HL-60 (cell line): ENCODE measurements around the gene TCF19.
"Not testable (repeated sequence)": the region's sequence is repeated elsewhere in the genome, so short reads cannot be mapped to it uniquely, and the experiment has no call there.

Source experiments
- POLR2AphosphoS5 ChIP-seq: IDR thresholded peaks from 2 replicates; pipeline ENCODE4 v1.6.1; 2012; ENCODE audit warnings: low read depth
- TF ChIP-seq, protein P1 (sequence below): IDR thresholded peaks from one replicate; pipeline ENCODE4 v1.5.1; 2011; ENCODE audit warnings: low read length, control low read depth, inconsistent platforms; ENCODE audit not compliant: insufficient read depth
- TF ChIP-seq, protein P2 (sequence below): IDR thresholded peaks from 2 replicates; pipeline ENCODE4 v1.6.1; 2012; ENCODE audit warnings: low read depth; ENCODE audit not compliant: insufficient replicate concordance

DNA sequence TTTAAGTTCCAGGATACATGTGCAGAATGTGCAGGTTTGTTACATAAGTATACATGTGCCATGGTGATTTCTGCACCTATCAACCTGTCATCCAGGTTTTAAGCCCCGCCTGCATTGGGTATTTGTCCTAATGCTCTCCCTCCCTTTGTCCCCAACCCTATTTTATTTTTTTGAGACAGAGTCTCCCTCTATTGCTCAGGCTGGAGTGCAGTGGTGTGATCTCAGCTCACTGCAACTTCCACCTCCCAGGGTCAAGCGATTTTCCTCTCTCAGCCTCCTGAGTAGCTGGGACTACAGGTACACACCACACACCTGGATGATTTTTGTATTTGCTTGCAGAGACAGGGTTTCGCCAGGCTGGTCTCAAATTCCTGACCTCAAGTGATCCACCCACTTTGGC is 30.8 kb downstream of the TCF19 start:
- TF ChIP-seq, protein P1, sequence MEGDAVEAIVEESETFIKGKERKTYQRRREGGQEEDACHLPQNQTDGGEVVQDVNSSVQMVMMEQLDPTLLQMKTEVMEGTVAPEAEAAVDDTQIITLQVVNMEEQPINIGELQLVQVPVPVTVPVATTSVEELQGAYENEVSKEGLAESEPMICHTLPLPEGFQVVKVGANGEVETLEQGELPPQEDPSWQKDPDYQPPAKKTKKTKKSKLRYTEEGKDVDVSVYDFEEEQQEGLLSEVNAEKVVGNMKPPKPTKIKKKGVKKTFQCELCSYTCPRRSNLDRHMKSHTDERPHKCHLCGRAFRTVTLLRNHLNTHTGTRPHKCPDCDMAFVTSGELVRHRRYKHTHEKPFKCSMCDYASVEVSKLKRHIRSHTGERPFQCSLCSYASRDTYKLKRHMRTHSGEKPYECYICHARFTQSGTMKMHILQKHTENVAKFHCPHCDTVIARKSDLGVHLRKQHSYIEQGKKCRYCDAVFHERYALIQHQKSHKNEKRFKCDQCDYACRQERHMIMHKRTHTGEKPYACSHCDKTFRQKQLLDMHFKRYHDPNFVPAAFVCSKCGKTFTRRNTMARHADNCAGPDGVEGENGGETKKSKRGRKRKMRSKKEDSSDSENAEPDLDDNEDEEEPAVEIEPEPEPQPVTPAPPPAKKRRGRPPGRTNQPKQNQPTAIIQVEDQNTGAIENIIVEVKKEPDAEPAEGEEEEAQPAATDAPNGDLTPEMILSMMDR = not testable (repeated sequence)
- not testable (repeated sequence) for TF ChIP-seq POLR2AphosphoS5
- TF ChIP-seq, protein P2, sequence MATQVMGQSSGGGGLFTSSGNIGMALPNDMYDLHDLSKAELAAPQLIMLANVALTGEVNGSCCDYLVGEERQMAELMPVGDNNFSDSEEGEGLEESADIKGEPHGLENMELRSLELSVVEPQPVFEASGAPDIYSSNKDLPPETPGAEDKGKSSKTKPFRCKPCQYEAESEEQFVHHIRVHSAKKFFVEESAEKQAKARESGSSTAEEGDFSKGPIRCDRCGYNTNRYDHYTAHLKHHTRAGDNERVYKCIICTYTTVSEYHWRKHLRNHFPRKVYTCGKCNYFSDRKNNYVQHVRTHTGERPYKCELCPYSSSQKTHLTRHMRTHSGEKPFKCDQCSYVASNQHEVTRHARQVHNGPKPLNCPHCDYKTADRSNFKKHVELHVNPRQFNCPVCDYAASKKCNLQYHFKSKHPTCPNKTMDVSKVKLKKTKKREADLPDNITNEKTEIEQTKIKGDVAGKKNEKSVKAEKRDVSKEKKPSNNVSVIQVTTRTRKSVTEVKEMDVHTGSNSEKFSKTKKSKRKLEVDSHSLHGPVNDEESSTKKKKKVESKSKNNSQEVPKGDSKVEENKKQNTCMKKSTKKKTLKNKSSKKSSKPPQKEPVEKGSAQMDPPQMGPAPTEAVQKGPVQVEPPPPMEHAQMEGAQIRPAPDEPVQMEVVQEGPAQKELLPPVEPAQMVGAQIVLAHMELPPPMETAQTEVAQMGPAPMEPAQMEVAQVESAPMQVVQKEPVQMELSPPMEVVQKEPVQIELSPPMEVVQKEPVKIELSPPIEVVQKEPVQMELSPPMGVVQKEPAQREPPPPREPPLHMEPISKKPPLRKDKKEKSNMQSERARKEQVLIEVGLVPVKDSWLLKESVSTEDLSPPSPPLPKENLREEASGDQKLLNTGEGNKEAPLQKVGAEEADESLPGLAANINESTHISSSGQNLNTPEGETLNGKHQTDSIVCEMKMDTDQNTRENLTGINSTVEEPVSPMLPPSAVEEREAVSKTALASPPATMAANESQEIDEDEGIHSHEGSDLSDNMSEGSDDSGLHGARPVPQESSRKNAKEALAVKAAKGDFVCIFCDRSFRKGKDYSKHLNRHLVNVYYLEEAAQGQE = not testable (repeated sequence)
